T-cell (primary cell): ENCODE data around the gene SART3. TPM values are rescaled to one million over a fixed set of nuclear protein-coding genes. Genes with fewer than 3 reads are reported as not detected.

ENCODE experiments used
- ATAC-seq, 4 experiments: fragments of 200-7000 bp in 3 of 4; fragments of 150-1000 bp in 1 of 4; cut with Tn5 transposase; replicated peaks in 1 of 4; 1 replicate in 3 of 4; 2 replicates in 1 of 4; pipeline ENCODE4 v1.10.0; 2021; ENCODE audit warnings: moderate library complexity in 3 of 4, mild to moderate bottlenecking in 2 of 4, moderate number of reproducible peaks in 1 of 4
- CTCF ChIA-PET, 2 donors: fragments of 300-600 bp; sonication (Branson Sonifier 250); formaldehyde crosslinking; loops; one replicate each; lab custom pipeline; 2022; ENCODE audit warnings: antibody characterized with exemption in 2 of 2; lab: Charles Lee
- POLR2A ChIA-PET, 2 donors: fragments of 300-600 bp; sonication (Branson Sonifier 250); formaldehyde crosslinking; loops; one replicate each; lab custom pipeline; 2022; ENCODE audit warnings: antibody characterized with exemption in 2 of 2; lab: Charles Lee
- DNase-seq, 35 experiments: peaks; one replicate each; pipeline versions ENCODE4 v3.0.0 to v3.0.0-alpha.2; 2013 to 2023
- H3K27ac ChIP-seq: one replicate; pipeline ENCODE4 v1.5.1; 2013; ENCODE audit warnings: low read length
- H3K27me3 ChIP-seq, 2 experiments: replicated peaks in 1 of 2; 1 replicate in 1 of 2; 2 replicates in 1 of 2; pipeline versions ENCODE4 v1.6.1 to v1.7.0; 2013; ENCODE audit warnings: low read length in 1 of 2, mixed read lengths in 1 of 2; ENCODE audit not compliant: control insufficient read depth in 2 of 2, insufficient read depth in 2 of 2; ENCODE audit errors: extremely low read depth in 1 of 2
- H3K36me3 ChIP-seq, 2 donors: 1 replicate in 1 of 2; 2 replicates in 1 of 2; pipeline versions ENCODE4 v1.6.1 to v1.7.0; 2013; ENCODE audit warnings: low read length in 1 of 2; ENCODE audit not compliant: control insufficient read depth in 2 of 2, insufficient read depth in 1 of 2; ENCODE audit errors: extremely low read depth in 1 of 2
- H3K4me1 ChIP-seq, 2 experiments: 1 replicate in 1 of 2; 2 replicates in 1 of 2; pipeline versions ENCODE4 v1.6.1 to v1.7.0; 2013; ENCODE audit warnings: low read length in 2 of 2, mixed read lengths in 1 of 2; ENCODE audit not compliant: insufficient read depth in 2 of 2, control insufficient read depth in 1 of 2; ENCODE audit errors: extremely low read depth in 1 of 2
- H3K4me3 ChIP-seq, 2 donors: 1 replicate in 1 of 2; 2 replicates in 1 of 2; pipeline versions ENCODE4 v1.5.1 to v1.7.0; 2013; ENCODE audit warnings: mild to moderate bottlenecking in 2 of 2, low read length in 1 of 2, moderate library complexity in 1 of 2; ENCODE audit not compliant: control insufficient read depth in 1 of 2; ENCODE audit errors: extremely low read depth in 1 of 2
- H3K9me3 ChIP-seq: 2 replicates; pipeline ENCODE4 v1.7.0; 2013
- H3K27ac Mint-ChIP-seq, 2 donors: one replicate each; pipeline ENCODE4 v1.8.0; 2020 to 2021; ENCODE audit warnings: mild to moderate bottlenecking in 2 of 2, mixed read lengths in 2 of 2
- H3K27me3 Mint-ChIP-seq, 2 donors: one replicate each; pipeline ENCODE4 v1.8.0; 2021 to 2022; ENCODE audit warnings: mixed read lengths in 2 of 2
- H3K36me3 Mint-ChIP-seq: one replicate; pipeline ENCODE4 v1.8.0; 2021; ENCODE audit warnings: mixed read lengths
- H3K4me1 Mint-ChIP-seq, 3 donors: one replicate each; pipeline ENCODE4 v1.8.0; 2020 to 2022; ENCODE audit warnings: mixed read lengths in 3 of 3, mild to moderate bottlenecking in 1 of 3
- H3K4me3 Mint-ChIP-seq, 3 donors: one replicate each; pipeline ENCODE4 v1.8.0; 2020 to 2022; ENCODE audit warnings: mild to moderate bottlenecking in 3 of 3, mixed read lengths in 3 of 3, moderate library complexity in 3 of 3
- H3K9me3 Mint-ChIP-seq, 3 donors: one replicate each; pipeline ENCODE4 v1.8.0; 2020 to 2022; ENCODE audit warnings: mixed read lengths in 3 of 3
- WGBS: methylation state at CpG from one replicate; pipeline ENCODE4 v1.1.5; 2013; ENCODE audit warnings: missing lambda C conversion rate; ENCODE audit not compliant: insufficient coverage; 5-methylcytosine and 5-hydroxymethylcytosine counted together
- total RNA-seq, 35 experiments: library from RNA in 6 of 35; stranded (reverse) in 6 of 35; fragments of 120-200 nt in 1 of 35; gene quantifications; one replicate each; pipeline versions ENCODE4 v1.2.1 to v1.2.4 and lab custom pipeline; 2013 to 2026

Gene SART3
- total RNA-seq, 5 donors from 2014 or later (not counting 1 experiment from before 2014, with no cell fraction given) = 76.3 to 107 (median 84.9) TPM

DNA sequence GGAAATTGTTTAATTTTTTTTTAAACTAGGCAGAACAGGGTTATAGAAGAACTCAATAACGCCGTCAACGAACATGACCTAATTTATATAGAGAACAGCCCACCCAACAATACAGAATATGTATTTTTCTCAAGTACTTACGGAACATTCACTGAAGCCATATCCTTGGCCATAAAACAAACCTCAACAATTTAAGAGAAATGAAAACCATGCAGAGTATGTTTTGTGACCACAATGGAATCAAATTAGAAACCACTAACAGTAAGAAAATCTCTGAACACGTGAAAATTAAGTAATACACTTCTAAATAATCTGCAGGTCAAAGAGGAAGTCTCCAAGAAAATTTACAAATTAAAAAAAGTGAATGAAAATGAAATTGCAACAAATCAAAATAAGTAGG lies 9.4 kb downstream of the SART3 start:
- peak overlapping the region in 1 of 2 donors; percentile 16 for H3K27ac Mint-ChIP-seq
- no peaks in the 10 kb centered on the region for H3K9me3 Mint-ChIP-seq
- POLR2A ChIA-PET = no interaction called here
- no CpG with 5 or more reads among the region's 5 CpGs for WGBS
- H3K36me3 Mint-ChIP-seq = peaks cover 30% of the 10 kb centered on the region
- Histone ChIP-seq H3K36me3 (peaks cover 4 to 23% of the 10 kb centered on the region in 2 donors), H3K9me3 (no peaks in the 10 kb centered on the region), H3K4me1 (peaks cover 8% of the 10 kb centered on the region in 2 experiments), H3K27me3 (no peaks in the 10 kb centered on the region), H3K27ac (no peak overlapping the region), H3K4me3 (no peak overlapping the region)
- CTCF ChIA-PET = interaction anchor here (0.7 kb wide), 2 partner anchors 22 to 44 kb away, joined by 5 to 6 read pairs; no protein-coding TSS in a partner anchor
- ATAC-seq = no peak
- peaks cover 63 to 69% (median 67%) of the 10 kb centered on the region in 3 donors for H3K4me1 Mint-ChIP-seq
- peak overlapping the region; percentile 34 to 53 (median 48) for H3K4me3 Mint-ChIP-seq
- H3K27me3 Mint-ChIP-seq = no peaks in the 10 kb centered on the region
- DNase-seq = no peak

DNA sequence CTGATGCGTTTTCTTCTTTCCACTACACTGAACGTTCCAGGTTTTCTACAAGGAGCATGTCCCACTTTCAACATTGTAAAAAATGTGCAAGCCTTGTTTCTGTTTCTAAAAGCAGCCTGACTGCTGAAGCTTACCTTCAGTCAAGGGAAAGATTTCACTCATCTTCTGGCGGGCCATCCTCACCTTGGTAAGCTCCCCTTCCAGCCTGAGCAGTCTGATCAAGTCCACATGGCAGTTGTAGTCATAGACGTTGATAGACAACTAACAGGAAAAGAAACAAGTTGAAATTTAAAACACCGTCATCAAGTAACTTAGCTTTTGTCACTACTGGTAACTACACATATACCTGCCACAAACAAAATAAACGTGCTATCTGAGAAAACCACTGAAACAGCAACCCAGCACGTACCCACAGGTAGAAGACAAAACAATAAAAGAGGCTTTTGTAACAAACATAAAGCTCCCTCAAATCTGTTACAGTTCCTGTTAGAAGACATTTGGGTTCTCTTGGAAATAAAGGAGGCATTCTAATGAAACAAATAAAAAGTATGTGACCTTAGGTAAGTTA lies 11.9 kb downstream of the SART3 start:
- H3K27me3 ChIP-seq = no peaks in the 10 kb centered on the region
- ChIA-PET CTCF (interaction anchor here (0.6 to 1.2 kb wide), 4 partner anchors 11 to 720 kb away, joined by 3 to 4 read pairs (median 4); no protein-coding TSS in a partner anchor), POLR2A (interaction anchor here (0.6 kb wide), 4 partner anchors 23 to 1176 kb away, joined by 3 to 11 read pairs (median 4); no protein-coding TSS in a partner anchor)
- peaks cover 0 to 45% of the 10 kb centered on the region in 2 donors for H3K36me3 ChIP-seq
- no peaks in the 10 kb centered on the region for H3K27me3 Mint-ChIP-seq
- H3K36me3 Mint-ChIP-seq = peaks cover 41% of the 10 kb centered on the region
- H3K9me3 Mint-ChIP-seq = no peaks in the 10 kb centered on the region
- H3K4me3 ChIP-seq = no peak overlapping the region
- no peak overlapping the region for H3K27ac ChIP-seq
- H3K27ac Mint-ChIP-seq = peak overlapping the region in 1 of 2 donors; percentile 23
- H3K4me1 Mint-ChIP-seq = peaks cover 50 to 51% (median 51%) of the 10 kb centered on the region in 3 donors
- H3K9me3 ChIP-seq = no peaks in the 10 kb centered on the region
- DNase-seq (no peak), ATAC-seq (no peak)
- no peak overlapping the region for H3K4me3 Mint-ChIP-seq
- WGBS = 93% methylated on average over 3 of the region's 7 CpGs
- H3K4me1 ChIP-seq = peaks cover 0 to 4% of the 10 kb centered on the region in 2 experiments

DNA sequence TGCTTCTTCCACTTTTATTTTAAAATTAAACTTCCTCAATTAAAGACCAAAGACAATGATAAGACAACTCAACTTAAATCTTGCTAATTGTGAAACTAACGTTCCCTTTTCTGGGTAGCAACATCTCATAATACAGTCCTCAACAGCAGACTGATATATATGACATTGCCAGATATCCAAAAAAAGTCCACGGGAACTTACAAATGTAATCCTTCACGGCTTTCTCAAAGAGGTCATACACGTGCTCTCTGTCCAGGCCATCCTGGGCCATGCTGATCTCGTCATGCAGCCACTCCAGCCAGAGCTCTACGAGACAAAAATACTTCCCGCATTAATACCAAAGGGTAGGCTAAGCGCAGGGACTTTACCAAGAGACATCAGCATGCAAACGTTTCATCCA lies 13.3 kb downstream of the SART3 start:
- POLR2A ChIA-PET = no interaction called here
- H3K36me3 Mint-ChIP-seq = peaks cover 49% of the 10 kb centered on the region
- H3K27me3 Mint-ChIP-seq = no peaks in the 10 kb centered on the region
- Histone ChIP-seq H3K9me3 (no peaks in the 10 kb centered on the region), H3K4me1 (peaks cover 0 to 2% of the 10 kb centered on the region in 2 experiments), H3K27me3 (no peaks in the 10 kb centered on the region), H3K4me3 (no peak overlapping the region), H3K27ac (no peak overlapping the region), H3K36me3 (peaks cover 0 to 59% of the 10 kb centered on the region in 2 donors)
- peaks cover 40 to 45% (median 42%) of the 10 kb centered on the region in 3 donors for H3K4me1 Mint-ChIP-seq
- 95% methylated on average over 9 of the region's 9 CpGs for WGBS
- CTCF ChIA-PET = no interaction called here
- DNase-seq = no peak
- no peaks in the 10 kb centered on the region for H3K9me3 Mint-ChIP-seq
- H3K4me3 Mint-ChIP-seq = no peak overlapping the region
- H3K27ac Mint-ChIP-seq = no peak overlapping the region
- ATAC-seq = no peak

GRCh38 chr12:108543652-108544051 lies 17.3 kb downstream of the SART3 start:
- Histone ChIP-seq H3K36me3 (peaks cover 4 to 77% of the 10 kb centered on the region in 2 donors), H3K27ac (no peak overlapping the region), H3K4me3 (no peak overlapping the region), H3K27me3 (no peaks in the 10 kb centered on the region), H3K4me1 (no peaks in the 10 kb centered on the region), H3K9me3 (no peaks in the 10 kb centered on the region)
- ATAC-seq (no peak), DNase-seq (no peak)
- Mint-ChIP-seq H3K27ac (no peak overlapping the region), H3K9me3 (no peaks in the 10 kb centered on the region), H3K4me1 (peaks cover 19 to 33% (median 28%) of the 10 kb centered on the region in 3 donors), H3K36me3 (peaks cover 60% of the 10 kb centered on the region), H3K4me3 (no peak overlapping the region), H3K27me3 (no peaks in the 10 kb centered on the region)
- ChIA-PET POLR2A (interaction anchor here in 1 of 2 donors (0.6 kb wide), 1 partner anchor 13 kb away, joined by 15 read pairs; no protein-coding TSS in a partner anchor), CTCF (interaction anchor here in 1 of 2 donors (0.6 kb wide), 1 partner anchor 260 kb away, joined by 3 read pairs; no protein-coding TSS in a partner anchor)
- WGBS = 100% methylated on average over 2 of the region's 3 CpGs

DNA sequence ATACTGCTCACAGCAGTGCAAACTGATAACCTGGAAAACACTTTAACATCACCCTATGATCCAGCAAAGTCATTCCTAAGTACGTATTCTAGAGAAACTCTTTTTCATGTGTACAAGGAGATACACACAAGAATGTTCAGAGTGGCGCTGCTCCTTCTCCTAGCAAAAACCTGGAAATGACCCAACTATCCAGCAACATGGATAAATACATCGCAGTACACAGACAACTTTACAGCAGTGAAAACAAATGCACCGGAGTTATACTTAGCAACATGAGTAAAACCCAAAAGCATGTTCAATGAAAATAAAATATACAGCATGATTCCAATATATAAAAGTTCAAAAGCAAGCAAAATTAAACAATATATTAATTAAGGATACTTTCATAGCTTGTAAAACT lies 18.7 kb downstream of the SART3 start:
- no peak for DNase-seq
- no peak overlapping the region for H3K27ac Mint-ChIP-seq
- H3K4me1 ChIP-seq = no peaks in the 10 kb centered on the region
- no peaks in the 10 kb centered on the region for H3K9me3 Mint-ChIP-seq
- H3K27ac ChIP-seq = no peak overlapping the region
- H3K27me3 Mint-ChIP-seq = no peaks in the 10 kb centered on the region
- no peak overlapping the region for H3K4me3 Mint-ChIP-seq
- peaks cover 4 to 77% of the 10 kb centered on the region in 2 donors for H3K36me3 ChIP-seq
- no peak overlapping the region for H3K4me3 ChIP-seq
- POLR2A ChIA-PET = no interaction called here
- no peak for ATAC-seq
- peaks cover 61% of the 10 kb centered on the region for H3K36me3 Mint-ChIP-seq
- no peaks in the 10 kb centered on the region for H3K27me3 ChIP-seq
- 100% methylated on average over 2 of the region's 4 CpGs for WGBS
- peaks cover 19 to 30% (median 27%) of the 10 kb centered on the region in 3 donors for H3K4me1 Mint-ChIP-seq
- CTCF ChIA-PET = no interaction called here
- no peaks in the 10 kb centered on the region for H3K9me3 ChIP-seq

GRCh38 chr12:108538616-108539195 lies 22.3 kb downstream of the SART3 start:
- no peak for ATAC-seq
- ChIA-PET POLR2A (no interaction called here), CTCF (interaction anchor here in 1 of 2 donors (0.6 kb wide), 1 partner anchor 279 kb away, joined by 3 read pairs; no protein-coding TSS in a partner anchor)
- Mint-ChIP-seq H3K9me3 (no peaks in the 10 kb centered on the region), H3K27me3 (no peaks in the 10 kb centered on the region), H3K36me3 (peaks cover 65% of the 10 kb centered on the region), H3K4me3 (no peak overlapping the region), H3K27ac (no peak overlapping the region), H3K4me1 (peaks cover 7 to 22% (median 20%) of the 10 kb centered on the region in 3 donors)
- DNase-seq = no peak
- Histone ChIP-seq H3K27ac (no peak overlapping the region), H3K4me1 (no peaks in the 10 kb centered on the region), H3K9me3 (no peaks in the 10 kb centered on the region), H3K27me3 (no peaks in the 10 kb centered on the region), H3K4me3 (no peak overlapping the region), H3K36me3 (peaks cover 15 to 79% of the 10 kb centered on the region in 2 donors)
- 97% methylated on average over 7 of the region's 10 CpGs for WGBS
